Stimulated activated CD8-positive, alpha-beta memory T cell treated with anti-CD3 and anti-CD28 coated beads, Interleukin-15, amount 100 ng/mL, for 1 hour (primary cell): ENCODE results near the gene TAPT1.
"Not testable (repeated sequence)": the region's sequence is repeated elsewhere in the genome, so short reads cannot be mapped to it uniquely, and the experiment has no call there.

ENCODE experiments used
- DNase-seq: peaks from one replicate; pipeline ENCODE4 v3.0.0-alpha.2; 2020; ENCODE audit warnings: low read depth

TAPT1 gene

GRCh38 chr4:16169490-16169889 is 56.8 kb downstream of the TAPT1 start:
- no peak for DNase-seq

- DNase-seq, result no peak
Observed at GRCh38 chr4:16168710-16169388, 57.4 kb downstream of the TAPT1 start.

GRCh38 chr4:16168144-16168543 is 58.1 kb downstream of the TAPT1 start:
- DNase-seq, result no peak

- no peak for DNase-seq
Observed at GRCh38 chr4:16165931-16166330, 60.3 kb downstream of the TAPT1 start.

GRCh38 chr4:16162891-16163290 is 63.4 kb downstream of the TAPT1 start:
- no peak for DNase-seq

GRCh38 chr4:16161851-16162408 is 64.3 kb downstream of the TAPT1 start:
- no peak for DNase-seq

GRCh38 chr4:16160457-16160856 is 65.8 kb downstream of the TAPT1 start:
- no peak for DNase-seq

GRCh38 chr4:16159286-16159685 is 67.0 kb downstream of the TAPT1 start:
- no peak for DNase-seq

- no peak for DNase-seq
Observed at GRCh38 chr4:16158504-16158852, 67.8 kb downstream of the TAPT1 start.

GRCh38 chr4:16157609-16158503 is 68.4 kb downstream of the TAPT1 start:
- DNase-seq, result no peak

GRCh38 chr4:16155528-16156169 is 70.6 kb downstream of the TAPT1 start:
- no peak for DNase-seq

GRCh38 chr4:16154451-16154850 is 71.8 kb downstream of the TAPT1 start:
- no peak for DNase-seq

GRCh38 chr4:16150716-16151115 is 75.6 kb downstream of the TAPT1 start:
- DNase-seq, result no peak

GRCh38 chr4:16144913-16145312 is 81.4 kb downstream of the TAPT1 start:
- DNase-seq, result not testable (repeated sequence)

- no peak for DNase-seq
Observed at GRCh38 chr4:16142598-16143310, 83.5 kb downstream of the TAPT1 start.

GRCh38 chr4:16140879-16141249 is 85.4 kb downstream of the TAPT1 start:
- no peak for DNase-seq

GRCh38 chr4:16140231-16140878 is 85.9 kb downstream of the TAPT1 start:
- DNase-seq, result no peak

GRCh38 chr4:16139066-16139945 is 87.0 kb downstream of the TAPT1 start:
- no peak for DNase-seq

GRCh38 chr4:16136827-16137226 is 89.4 kb downstream of the TAPT1 start:
- DNase-seq, result no peak

GRCh38 chr4:16136311-16136710 is 90.0 kb downstream of the TAPT1 start:
- DNase-seq, result no peak

- no peak for DNase-seq
Observed at GRCh38 chr4:16133406-16133805, 92.9 kb downstream of the TAPT1 start.
